ENCODE measurements around the gene SYNDIG1.

The SYNDIG1 gene

GRCh38 chr20:24634855-24635254 lies 165.4 kb downstream of the SYNDIG1 start:
- DNase-seq (ENCODE audit: low spot score), result peak; percentile 95

GRCh38 chr20:24636626-24637025 lies 167.2 kb downstream of the SYNDIG1 start:
- DNase-seq (ENCODE audit: low spot score), result no peak

DNA sequence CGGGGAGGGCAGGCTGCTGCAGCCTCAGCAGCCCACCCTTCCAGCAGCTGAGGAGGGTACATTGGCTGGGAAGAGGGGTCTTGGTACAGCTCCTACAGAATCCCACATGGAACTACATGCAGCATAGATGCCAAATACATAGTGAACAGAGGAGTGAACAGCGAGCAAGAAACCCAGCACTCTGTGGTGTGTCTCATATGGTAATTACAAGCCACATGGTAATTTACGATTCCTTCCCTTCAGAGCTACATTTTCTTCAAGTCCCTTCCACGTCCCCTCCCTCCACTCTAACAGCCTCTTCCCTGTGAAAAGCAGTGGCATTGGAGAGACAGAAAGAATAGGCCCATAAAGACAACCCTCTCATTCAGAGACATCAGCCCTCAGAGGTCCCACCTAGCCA lies 167.7 kb downstream of the SYNDIG1 start:
- no peak for DNase-seq (ENCODE audit: low spot score)

- DNase-seq (ENCODE audit: low spot score), result no peak
Measured at GRCh38 chr20:24637941-24638340, 168.5 kb downstream of the SYNDIG1 start.

DNA sequence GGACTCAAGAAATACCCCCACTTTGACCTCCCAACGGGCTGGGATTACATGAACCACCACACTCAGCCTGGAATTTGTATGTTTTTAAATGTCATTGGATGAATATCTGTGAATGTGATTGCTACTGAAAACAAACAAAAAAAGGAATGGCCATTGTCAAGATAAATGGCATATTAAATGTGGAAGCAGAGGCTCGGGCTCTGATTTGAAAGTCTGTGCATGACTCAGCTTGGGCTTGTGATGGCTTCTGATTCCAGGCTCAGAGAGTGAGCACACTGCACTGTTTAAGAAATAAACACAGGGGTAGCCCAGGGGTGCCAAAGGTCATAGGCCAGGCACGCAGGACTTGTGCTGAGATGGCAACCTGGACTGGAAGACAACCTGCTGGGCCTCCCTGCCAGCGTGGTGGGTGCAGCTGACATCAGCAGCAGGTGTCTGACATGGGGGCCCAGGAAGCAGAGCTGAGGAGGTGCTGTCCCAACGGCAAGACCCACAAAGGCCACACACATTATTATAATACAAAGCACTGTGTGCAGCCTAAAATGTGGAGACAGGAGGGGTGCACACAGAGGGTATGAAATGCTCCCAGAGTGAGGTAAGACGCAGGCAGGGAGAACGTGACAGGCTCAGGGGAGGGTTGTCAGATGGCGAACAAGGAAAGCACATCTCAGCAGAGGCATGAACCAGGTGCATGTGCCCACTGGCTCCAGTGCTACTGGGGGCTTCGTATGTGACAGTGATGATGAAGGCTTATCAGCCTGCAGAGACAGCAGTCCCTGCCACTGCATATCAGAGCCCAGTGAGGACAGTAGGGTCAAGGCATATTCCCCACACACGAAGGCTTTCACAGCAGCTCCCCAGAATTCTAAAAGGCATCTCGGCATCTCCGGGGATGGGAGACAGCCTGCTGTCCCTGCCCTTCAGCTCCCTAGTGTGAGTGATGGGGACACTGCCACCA lies 169.4 kb downstream of the SYNDIG1 start:
- DNase-seq (ENCODE audit: low spot score), result no peak

DNA sequence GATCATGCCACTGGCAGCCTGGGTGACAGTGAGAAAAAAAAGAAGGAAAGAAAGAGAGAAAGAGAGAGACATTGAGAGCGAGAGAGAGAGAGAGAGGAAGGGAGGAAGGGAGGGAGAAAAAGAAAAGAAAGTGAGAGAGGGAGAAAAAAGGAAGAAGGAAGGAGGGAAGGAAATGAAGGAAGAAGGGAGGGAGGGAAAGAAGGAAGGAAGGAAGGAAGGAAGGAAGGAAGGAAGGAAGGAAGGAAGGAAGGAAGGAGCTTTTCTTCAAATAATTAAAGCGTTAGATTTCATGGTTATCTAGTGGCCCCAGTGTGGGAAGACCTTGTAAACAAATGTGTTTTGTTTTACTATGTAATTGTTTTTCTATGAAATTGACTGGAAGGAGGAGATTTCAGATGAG lies 170.8 kb downstream of the SYNDIG1 start:
- DNase-seq (ENCODE audit: low spot score), result no peak

- DNase-seq (ENCODE audit: low spot score), result no peak
Measured at GRCh38 chr20:24640686-24641085, 171.3 kb downstream of the SYNDIG1 start.

DNA sequence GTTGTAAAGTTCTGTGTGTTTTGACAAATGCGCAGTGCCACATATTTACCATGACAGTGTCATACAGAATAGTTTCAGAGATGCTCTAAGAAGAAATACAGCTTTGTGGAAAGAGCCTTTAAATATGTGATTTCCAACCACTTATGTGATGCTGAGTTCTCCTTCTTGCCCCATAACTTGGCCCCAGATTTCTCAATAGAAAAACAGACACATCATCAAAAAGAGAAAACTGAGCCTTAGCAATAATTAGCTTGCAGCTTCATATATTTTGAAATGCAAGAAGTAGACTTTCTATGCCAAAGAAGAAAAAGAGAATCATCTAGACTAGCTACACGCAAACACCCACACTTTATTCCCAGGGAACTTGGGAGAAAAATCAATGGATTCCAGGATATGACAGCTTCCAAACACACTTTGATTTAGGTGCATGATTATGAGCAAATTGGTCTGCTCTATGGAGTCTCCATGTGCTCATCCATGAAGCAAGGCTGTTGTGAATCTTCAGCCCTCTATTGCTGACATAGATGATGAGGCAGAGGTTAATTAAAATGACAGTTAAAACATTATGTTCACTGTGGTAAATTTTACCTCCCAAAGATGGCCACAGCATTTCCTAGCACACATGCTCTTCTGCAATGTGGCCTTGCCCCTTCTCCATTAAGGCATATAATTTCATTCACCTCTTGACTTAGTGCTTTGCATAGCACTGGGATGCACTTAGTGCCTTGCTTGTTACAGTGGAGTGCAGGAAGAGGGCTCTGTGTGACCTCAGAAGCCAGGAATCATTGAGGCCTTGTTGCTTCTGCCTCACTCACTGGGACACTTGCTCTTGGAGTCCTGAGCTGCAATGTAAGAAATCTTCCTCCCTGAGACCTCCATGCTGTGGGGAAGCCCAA lies 174.6 kb downstream of the SYNDIG1 start:
- DNase-seq (ENCODE audit: low spot score), result no peak

DNA sequence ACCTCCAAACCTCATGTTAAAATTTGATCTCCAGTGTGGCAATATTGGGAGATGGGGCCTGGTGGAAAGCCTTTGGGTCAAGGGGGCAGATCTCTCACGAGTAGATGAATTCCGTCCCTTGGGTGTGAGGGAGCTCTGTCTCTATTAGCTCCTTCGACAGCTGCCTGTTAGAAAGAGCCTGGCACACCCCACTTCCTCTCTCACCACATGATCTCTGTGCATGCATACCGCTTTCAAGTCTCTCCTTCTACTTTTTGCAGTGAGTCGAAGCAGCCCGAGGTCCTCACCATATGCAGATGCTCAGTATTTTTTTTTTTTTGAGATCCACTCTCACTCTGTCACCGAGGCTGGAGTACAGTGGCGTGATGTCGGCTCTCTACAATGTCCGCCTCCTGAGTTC lies 176.9 kb downstream of the SYNDIG1 start:
- DNase-seq (ENCODE audit: low spot score), result no peak

- no peak for DNase-seq (ENCODE audit: low spot score)
Measured at GRCh38 chr20:24647713-24648112, 178.3 kb downstream of the SYNDIG1 start.

GRCh38 chr20:24648481-24648880 lies 179.1 kb downstream of the SYNDIG1 start:
- peak; percentile 30 for DNase-seq (ENCODE audit: low spot score)

- no peak for DNase-seq (ENCODE audit: low spot score)
Measured at GRCh38 chr20:24648919-24649318, 179.5 kb downstream of the SYNDIG1 start.

DNA sequence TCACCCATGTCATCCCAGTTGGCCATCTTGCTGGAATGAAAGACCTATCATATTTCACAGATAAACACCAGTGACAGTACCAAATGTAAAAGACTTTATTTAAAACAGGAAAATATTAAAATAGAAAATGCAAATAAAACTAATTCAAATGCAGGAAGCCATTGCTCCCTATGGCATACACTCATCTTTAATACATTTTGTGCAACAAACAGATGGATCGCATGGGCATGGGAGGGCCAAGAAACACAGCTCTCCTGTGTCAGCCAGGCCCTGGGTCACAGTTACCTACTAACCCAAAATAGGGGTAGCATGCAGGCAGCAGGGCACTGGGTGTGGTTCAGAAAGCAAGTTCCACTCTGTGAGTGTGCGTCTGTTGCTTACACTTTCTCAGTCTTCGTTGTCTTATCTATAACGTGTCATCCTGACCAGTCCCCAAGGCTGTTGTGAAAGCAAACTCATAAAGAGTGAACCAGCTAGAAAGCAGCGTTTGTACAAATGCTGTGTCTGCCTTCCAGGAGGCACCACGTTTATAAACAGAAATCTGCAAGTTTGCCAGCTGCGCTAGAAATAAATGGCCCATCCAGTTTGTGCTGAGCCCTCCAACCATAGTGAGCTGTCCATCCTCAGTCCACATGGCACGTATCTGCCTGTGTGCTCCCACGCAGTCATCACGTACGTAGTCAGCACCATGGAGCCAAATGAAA lies 180.5 kb downstream of the SYNDIG1 start:
- peak; percentile 59 for DNase-seq (ENCODE audit: low spot score)

GRCh38 chr20:24651171-24651975 lies 181.9 kb downstream of the SYNDIG1 start:
- DNase-seq (ENCODE audit: low spot score), result peak; percentile 87

DNA sequence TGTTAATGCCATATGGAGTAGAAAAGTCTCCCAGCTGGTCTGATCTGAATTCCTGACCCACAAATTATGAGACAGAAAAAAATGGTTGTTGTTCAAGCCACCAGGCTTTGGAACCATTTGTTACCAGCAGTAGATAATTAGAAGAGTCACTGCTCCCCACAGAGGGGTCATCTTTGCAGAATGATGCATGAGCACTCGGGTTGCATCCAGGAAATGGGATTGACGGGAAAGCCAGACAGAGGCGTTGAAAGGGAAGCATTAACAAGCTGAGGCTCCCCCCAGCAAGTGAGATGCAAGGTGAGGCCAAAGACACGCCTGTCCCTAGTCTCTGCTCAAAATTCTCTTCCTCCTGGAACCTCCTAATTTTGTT lies 182.5 kb downstream of the SYNDIG1 start:
- DNase-seq (ENCODE audit: low spot score), result no peak

GRCh38 chr20:24653306-24653705 lies 183.9 kb downstream of the SYNDIG1 start:
- peak; percentile 58 for DNase-seq (ENCODE audit: low spot score)

- no peak for DNase-seq (ENCODE audit: low spot score)
Measured at GRCh38 chr20:24654425-24654824, 185.0 kb downstream of the SYNDIG1 start.

DNA sequence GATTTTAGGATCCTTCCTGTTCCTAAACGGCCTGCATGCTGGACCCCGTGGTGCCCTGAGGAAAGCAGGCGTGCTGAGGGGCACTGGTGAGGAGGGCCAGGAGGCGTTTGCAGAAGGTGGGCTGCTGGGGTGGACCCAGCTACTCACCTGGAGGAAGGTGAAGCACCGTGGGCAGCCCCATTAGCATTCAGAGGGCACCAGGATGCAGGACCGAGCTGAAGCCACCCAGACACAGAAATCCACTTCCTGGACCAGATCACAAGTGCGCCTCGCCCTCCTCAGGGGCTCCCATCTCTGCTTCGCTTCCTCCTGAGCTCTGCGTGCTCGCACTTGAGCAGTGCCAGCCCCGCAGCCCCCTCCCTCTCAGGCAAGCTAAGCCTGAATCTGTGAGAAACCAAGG lies 187.0 kb downstream of the SYNDIG1 start:
- DNase-seq (ENCODE audit: low spot score), result no peak

DNA sequence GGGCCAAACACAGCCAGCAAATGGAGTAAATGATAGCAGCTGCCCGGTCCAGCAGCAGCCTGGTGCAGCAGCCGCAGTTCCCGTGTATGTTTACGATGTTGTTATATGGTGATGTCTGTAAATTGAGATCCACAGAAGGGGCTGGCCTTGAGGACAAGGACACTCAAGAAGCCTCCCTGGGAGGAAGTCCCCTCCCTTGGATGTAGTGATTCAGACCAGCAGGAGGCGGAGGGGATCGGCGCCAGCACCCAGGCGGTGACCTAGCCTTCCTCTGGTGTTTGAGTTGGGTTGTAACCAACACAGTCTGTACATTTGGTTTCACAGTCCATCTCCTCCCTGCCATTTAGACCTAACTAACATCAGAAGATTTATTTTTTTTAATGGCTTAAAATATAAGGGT lies 187.8 kb downstream of the SYNDIG1 start:
- DNase-seq (ENCODE audit: low spot score), result no peak

DNA sequence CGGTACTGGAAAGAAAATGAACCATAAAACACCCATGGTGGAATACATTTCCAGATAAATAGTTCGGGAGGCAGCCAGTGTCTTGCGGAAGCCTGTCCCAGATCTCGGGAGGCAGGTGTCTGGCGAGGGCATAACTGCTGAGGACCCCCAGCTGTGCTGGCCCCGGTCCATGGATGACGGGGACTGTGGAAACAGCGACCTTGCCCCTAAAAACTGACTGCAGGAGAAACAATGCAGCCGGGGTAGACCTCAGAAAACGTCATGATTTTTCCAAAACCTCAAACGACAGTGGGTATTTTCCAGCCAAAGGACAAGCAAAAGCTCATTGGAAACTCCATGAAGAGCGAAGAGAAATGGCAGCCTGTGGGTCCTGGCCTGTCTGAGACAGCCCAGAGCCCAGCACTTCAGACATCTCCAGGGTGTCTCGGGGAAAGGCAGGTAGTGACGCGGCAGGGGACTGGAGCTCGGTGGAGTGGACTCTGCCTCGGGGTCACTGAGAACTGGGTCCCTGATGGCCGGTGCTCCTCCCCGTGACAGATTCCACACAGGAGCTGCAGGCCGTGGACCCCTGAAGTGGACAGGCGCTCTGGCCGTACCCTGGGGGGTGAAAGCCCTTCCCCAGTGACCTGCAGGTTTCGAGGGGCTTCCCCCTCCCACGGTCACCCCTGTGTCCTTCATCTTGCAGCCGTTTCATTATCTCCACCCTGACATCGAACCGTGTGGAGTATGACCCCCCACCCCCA lies 188.6 kb downstream of the SYNDIG1 start:
- DNase-seq (ENCODE audit: low spot score), result no peak
